Femur (tissue), 1 donor: ENCODE data around the gene TSPAN9.

Source experiments
- DNase-seq: peaks from one replicate; pipeline ENCODE4 v3.0.0-alpha.2; 2017

The TSPAN9 gene

GRCh38 chr12:3229577-3229976, 152.4 kb downstream of the TSPAN9 start:
- no peak for DNase-seq

- DNase-seq: no peak
Observed at GRCh38 chr12:3230758-3231375, 153.7 kb downstream of the TSPAN9 start.

- DNase-seq: peak; percentile 80
Observed at GRCh38 chr12:3231399-3231876, 154.3 kb downstream of the TSPAN9 start.

GRCh38 chr12:3233797-3234196, 156.6 kb downstream of the TSPAN9 start:
- DNase-seq: no peak

GRCh38 chr12:3236345-3237187, 159.4 kb downstream of the TSPAN9 start:
- DNase-seq: no peak

- no peak for DNase-seq
Observed at GRCh38 chr12:3238196-3238595, 161.0 kb downstream of the TSPAN9 start.

GRCh38 chr12:3241621-3242020, 164.4 kb downstream of the TSPAN9 start:
- no peak for DNase-seq

GRCh38 chr12:3242199-3242863, 165.2 kb downstream of the TSPAN9 start:
- DNase-seq: no peak

- no peak for DNase-seq
Observed at GRCh38 chr12:3243376-3244084, 166.4 kb downstream of the TSPAN9 start.

GRCh38 chr12:3244219-3244750, 167.1 kb downstream of the TSPAN9 start:
- DNase-seq: no peak

GRCh38 chr12:3246253-3246652, 169.1 kb downstream of the TSPAN9 start:
- no peak for DNase-seq

GRCh38 chr12:3247077-3247476, 169.9 kb downstream of the TSPAN9 start:
- no peak for DNase-seq

GRCh38 chr12:3247629-3248161, 170.5 kb downstream of the TSPAN9 start:
- no peak for DNase-seq

GRCh38 chr12:3249081-3249800, 172.1 kb downstream of the TSPAN9 start:
- DNase-seq: no peak

- no peak for DNase-seq
Observed at GRCh38 chr12:3250034-3250433, 172.9 kb downstream of the TSPAN9 start.

GRCh38 chr12:3250576-3250975, 173.4 kb downstream of the TSPAN9 start:
- no peak for DNase-seq

- DNase-seq: no peak
Observed at GRCh38 chr12:3251067-3251466, 173.9 kb downstream of the TSPAN9 start.

- peak; percentile 70 for DNase-seq
Observed at GRCh38 chr12:3251691-3252090, 174.5 kb downstream of the TSPAN9 start.

- DNase-seq: peak; percentile 95
Observed at GRCh38 chr12:3252450-3252891, 175.3 kb downstream of the TSPAN9 start.

GRCh38 chr12:3253682-3254275, 176.6 kb downstream of the TSPAN9 start:
- DNase-seq: no peak

GRCh38 chr12:3255057-3255456, 177.9 kb downstream of the TSPAN9 start:
- DNase-seq: no peak
